ENCODE results near the gene ADIPOQ. TPM values are rescaled to one million over a fixed set of nuclear protein-coding genes. Genes with fewer than 3 reads are reported as not detected.

The ADIPOQ gene
- total and polyA plus RNA-seq, 2 experiments from 2014 or later = not detected

GRCh38 chr3:186823386-186823785, 19.1 kb upstream of the ADIPOQ start:
- Histone ChIP-seq H4K20me1 (ENCODE audit: insufficient read depth, poor library complexity, severe bottlenecking) (no peaks in the 10 kb centered on the region), H3K36me3 (replicated peaks; ENCODE audit: insufficient read depth, low read depth) (no peaks in the 10 kb centered on the region), H3K9me2 (replicated peaks; ENCODE audit: insufficient read depth) (no peaks in the 10 kb centered on the region), H3K27me3 (peaks cover 32% of the 10 kb centered on the region), H3K9me3 (ENCODE audit: low read depth) (no peaks in the 10 kb centered on the region), H2AFZ (no peak overlapping the region), H3K4me3 (no peak overlapping the region), H3K79me2 (no peaks in the 10 kb centered on the region), H3K4me1 (ENCODE audit: insufficient read depth) (peaks cover 9% of the 10 kb centered on the region), H3K4me2 (no peak overlapping the region), H3K27ac (no peak overlapping the region)
- no peak for DNase-seq (ENCODE audit: low spot score)
- 91% methylated on average over 2 of the region's 2 CpGs for WGBS (ENCODE audit: low lambda C conversion rate, missing lambda C conversion rate)
- TF ChIP-seq, protein P1, sequence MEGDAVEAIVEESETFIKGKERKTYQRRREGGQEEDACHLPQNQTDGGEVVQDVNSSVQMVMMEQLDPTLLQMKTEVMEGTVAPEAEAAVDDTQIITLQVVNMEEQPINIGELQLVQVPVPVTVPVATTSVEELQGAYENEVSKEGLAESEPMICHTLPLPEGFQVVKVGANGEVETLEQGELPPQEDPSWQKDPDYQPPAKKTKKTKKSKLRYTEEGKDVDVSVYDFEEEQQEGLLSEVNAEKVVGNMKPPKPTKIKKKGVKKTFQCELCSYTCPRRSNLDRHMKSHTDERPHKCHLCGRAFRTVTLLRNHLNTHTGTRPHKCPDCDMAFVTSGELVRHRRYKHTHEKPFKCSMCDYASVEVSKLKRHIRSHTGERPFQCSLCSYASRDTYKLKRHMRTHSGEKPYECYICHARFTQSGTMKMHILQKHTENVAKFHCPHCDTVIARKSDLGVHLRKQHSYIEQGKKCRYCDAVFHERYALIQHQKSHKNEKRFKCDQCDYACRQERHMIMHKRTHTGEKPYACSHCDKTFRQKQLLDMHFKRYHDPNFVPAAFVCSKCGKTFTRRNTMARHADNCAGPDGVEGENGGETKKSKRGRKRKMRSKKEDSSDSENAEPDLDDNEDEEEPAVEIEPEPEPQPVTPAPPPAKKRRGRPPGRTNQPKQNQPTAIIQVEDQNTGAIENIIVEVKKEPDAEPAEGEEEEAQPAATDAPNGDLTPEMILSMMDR (IDR thresholded peaks at IDR 0.05; ENCODE audit: poor library complexity) = no peak
- TF ChIP-seq EZH2 (IDR thresholded peaks at IDR 0.05; ENCODE audit: borderline replicate concordance) = no peak
- no peak for TF ChIP-seq EZH2phosphoT487 (IDR thresholded peaks at IDR 0.05; ENCODE audit: low read depth, severe bottlenecking, unreplicated experiment)

GRCh38 chr3:186824430-186825139, 17.9 kb upstream of the ADIPOQ start:
- Histone ChIP-seq H3K4me2 (peak overlapping the region; percentile 68), H3K4me1 (ENCODE audit: insufficient read depth) (peaks cover 9% of the 10 kb centered on the region), H3K9me2 (replicated peaks; ENCODE audit: insufficient read depth) (no peaks in the 10 kb centered on the region), H4K20me1 (ENCODE audit: insufficient read depth, poor library complexity, severe bottlenecking) (no peaks in the 10 kb centered on the region), H3K9me3 (ENCODE audit: low read depth) (no peaks in the 10 kb centered on the region), H3K4me3 (no peak overlapping the region), H3K27me3 (peaks cover 43% of the 10 kb centered on the region), H3K27ac (no peak overlapping the region), H3K36me3 (replicated peaks; ENCODE audit: insufficient read depth, low read depth) (no peaks in the 10 kb centered on the region), H2AFZ (no peak overlapping the region), H3K79me2 (no peaks in the 10 kb centered on the region)
- TF ChIP-seq, protein P1 (IDR thresholded peaks at IDR 0.05; ENCODE audit: poor library complexity) = no peak
- TF ChIP-seq EZH2 (IDR thresholded peaks at IDR 0.05; ENCODE audit: borderline replicate concordance) = no peak
- no peak for TF ChIP-seq EZH2phosphoT487 (IDR thresholded peaks at IDR 0.05; ENCODE audit: low read depth, severe bottlenecking, unreplicated experiment)
- WGBS (ENCODE audit: low lambda C conversion rate, missing lambda C conversion rate) = 35% methylated on average over 18 of the region's 18 CpGs
- DNase-seq (ENCODE audit: low spot score) = no peak

GRCh38 chr3:186825294-186825821, 17.2 kb upstream of the ADIPOQ start:
- H3K27me3 ChIP-seq = peaks cover 50% of the 10 kb centered on the region
- no peak for TF ChIP-seq EZH2 (IDR thresholded peaks at IDR 0.05; ENCODE audit: borderline replicate concordance)
- TF ChIP-seq, protein P1 (IDR thresholded peaks at IDR 0.05; ENCODE audit: poor library complexity) = no peak
- WGBS (ENCODE audit: low lambda C conversion rate, missing lambda C conversion rate) = 14% methylated on average over 23 of the region's 23 CpGs

More at GRCh38 chr3:186825294-186825821, 17.2 kb upstream of the ADIPOQ start:
- no peak overlapping the region for H2AFZ ChIP-seq
- H3K9me3 ChIP-seq (ENCODE audit: low read depth) = no peaks in the 10 kb centered on the region
- no peak overlapping the region for H3K4me3 ChIP-seq
- H3K4me1 ChIP-seq (ENCODE audit: insufficient read depth) = peaks cover 9% of the 10 kb centered on the region
- no peaks in the 10 kb centered on the region for H4K20me1 ChIP-seq (ENCODE audit: insufficient read depth, poor library complexity, severe bottlenecking)
- H3K79me2 ChIP-seq = no peaks in the 10 kb centered on the region
- peak overlapping the region; percentile 68 for H3K4me2 ChIP-seq
- DNase-seq (ENCODE audit: low spot score) = peak; percentile 62
- no peak overlapping the region for H3K27ac ChIP-seq
- H3K9me2 ChIP-seq (replicated peaks; ENCODE audit: insufficient read depth) = no peaks in the 10 kb centered on the region
- H3K36me3 ChIP-seq (replicated peaks; ENCODE audit: insufficient read depth, low read depth) = no peaks in the 10 kb centered on the region

Data from hepatocyte (in vitro differentiated cells).